ENCODE measurements around the gene TTC23.

Gene TTC23

GRCh38 chr15:99102332-99103235 is 146.8 kb downstream of the TTC23 start:
- DNase-seq (ENCODE audit: low spot score) = no peak

GRCh38 chr15:99101501-99101900 is 147.9 kb downstream of the TTC23 start:
- DNase-seq (ENCODE audit: low spot score) = no peak

GRCh38 chr15:99100245-99101173 is 148.9 kb downstream of the TTC23 start:
- DNase-seq (ENCODE audit: low spot score) = peak; percentile 85

GRCh38 chr15:99099661-99100060 is 149.7 kb downstream of the TTC23 start:
- no peak for DNase-seq (ENCODE audit: low spot score)

- no peak for DNase-seq (ENCODE audit: low spot score)
Observed at GRCh38 chr15:99098991-99099390, 150.4 kb downstream of the TTC23 start.

GRCh38 chr15:99098426-99098825 is 151.0 kb downstream of the TTC23 start:
- no peak for DNase-seq (ENCODE audit: low spot score)

GRCh38 chr15:99097441-99098410 is 151.7 kb downstream of the TTC23 start:
- no peak for DNase-seq (ENCODE audit: low spot score)

- no peak for DNase-seq (ENCODE audit: low spot score)
Observed at GRCh38 chr15:99096894-99097426, 152.4 kb downstream of the TTC23 start.

- DNase-seq (ENCODE audit: low spot score) = no peak
Observed at GRCh38 chr15:99096173-99096893, 153.0 kb downstream of the TTC23 start.

- DNase-seq (ENCODE audit: low spot score) = no peak
Observed at GRCh38 chr15:99095626-99096025, 153.8 kb downstream of the TTC23 start.

GRCh38 chr15:99092554-99093172 is 156.7 kb downstream of the TTC23 start:
- no peak for DNase-seq (ENCODE audit: low spot score)

- no peak for DNase-seq (ENCODE audit: low spot score)
Observed at GRCh38 chr15:99090938-99091337, 158.4 kb downstream of the TTC23 start.

- DNase-seq (ENCODE audit: low spot score) = no peak
Observed at GRCh38 chr15:99090011-99090699, 159.2 kb downstream of the TTC23 start.

- DNase-seq (ENCODE audit: low spot score) = no peak
Observed at GRCh38 chr15:99087405-99087943, 161.9 kb downstream of the TTC23 start.

- DNase-seq (ENCODE audit: low spot score) = no peak
Observed at GRCh38 chr15:99086327-99086667, 163.1 kb downstream of the TTC23 start.

Data from iPS-NIHi11 (cell line).